ENCODE results near the gene TTF2. TPM values are rescaled to one million over a fixed set of nuclear protein-coding genes. Genes with fewer than 3 reads are reported as not detected.

TTF2 gene
- total and polyA plus RNA-seq, 7 experiments from 2014 or later: 9.1 to 74.4 (median 32.6) TPM

DNA sequence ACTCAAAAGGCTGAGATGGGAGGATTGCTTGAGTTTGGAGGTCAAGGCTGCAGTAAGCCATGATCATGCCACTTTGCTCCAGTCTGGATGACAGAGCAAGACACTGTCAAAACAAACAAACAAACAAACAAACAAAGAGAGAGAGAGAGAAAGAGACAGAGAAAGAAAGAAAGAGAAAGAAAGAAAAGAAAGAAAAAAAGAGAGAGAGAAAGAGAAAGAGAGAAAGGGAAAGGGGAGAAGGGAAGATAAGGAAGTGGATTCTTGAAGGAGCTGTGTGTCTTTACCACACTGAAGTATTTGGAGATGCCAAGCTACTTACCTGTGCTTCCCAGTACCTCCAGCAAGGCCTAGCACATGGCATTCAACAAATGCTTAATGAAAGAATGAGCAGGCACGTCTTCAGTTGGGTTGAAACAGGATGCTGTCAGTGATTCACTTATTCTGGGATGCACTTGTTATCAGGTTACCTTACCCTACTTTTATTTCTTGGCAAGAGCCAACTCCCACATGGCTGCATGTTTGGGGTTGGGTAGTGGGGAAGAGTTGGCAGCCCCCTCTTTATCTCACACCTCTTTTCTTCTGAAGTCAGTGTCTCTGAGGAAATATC lies 29.8 kb upstream of the TTF2 start:
- ATAC-seq: no peak
- intact Hi-C loops (cut with micrococcal nuclease): no loop called here
- Histone ChIP-seq H3K36me3 (ENCODE audit: control insufficient read depth in 2 of 3, insufficient read depth in 3 of 3, low read length in 3 of 3) (no peaks in the 10 kb centered on the region), H3K4me3 (ENCODE audit: low read length) (no peak overlapping the region), H3K27me3 (ENCODE audit: control insufficient read depth in 2 of 2, insufficient read depth in 2 of 2, low read length in 2 of 2) (no peaks in the 10 kb centered on the region), H3K9me3 (ENCODE audit: control insufficient read depth in 2 of 3, low read length in 3 of 3) (no peaks in the 10 kb centered on the region), H3K27ac (ENCODE audit: low read depth, low read length) (no peak overlapping the region), H3K4me1 (ENCODE audit: control insufficient read depth in 2 of 2, insufficient read depth in 2 of 2, low read length in 2 of 2) (no peaks in the 10 kb centered on the region)
- Mint-ChIP-seq H3K27me3 (no peaks in the 10 kb centered on the region), H3K4me3 (no peak overlapping the region), H3K9me3 (no peaks in the 10 kb centered on the region), H3K27ac (peak overlapping the region in 1 of 9 donors; percentile 23), H3K4me1 (peaks cover 6 to 28% (median 15%) of the 10 kb centered on the region in 7 donors), H3K36me3 (peaks cover 0 to 6% (median 0%) of the 10 kb centered on the region in 5 donors)
- DNase-seq: no peak
- ChIA-PET CTCF (no interaction called here), POLR2A (no interaction called here)

DNA sequence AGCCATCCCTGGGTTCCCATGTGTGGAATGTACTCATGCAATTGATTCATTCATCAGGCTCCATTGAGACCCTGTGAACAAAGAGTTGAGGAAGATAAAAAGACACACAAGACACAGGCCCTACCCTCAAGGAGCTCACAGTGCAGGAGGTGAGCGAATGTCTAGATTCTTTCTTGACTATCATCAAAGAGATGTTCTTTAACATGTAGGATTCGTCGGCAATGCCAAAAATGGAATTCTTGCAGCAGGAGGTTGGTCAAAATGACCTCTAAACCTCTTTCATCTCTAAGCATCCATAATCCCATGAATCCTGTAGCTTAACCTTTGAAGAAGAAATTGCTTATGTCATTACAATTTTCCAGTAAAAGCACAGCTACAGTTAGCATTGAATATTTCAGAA lies 27.9 kb upstream of the TTF2 start:
- ChIA-PET CTCF (interaction anchor here (0.8 kb wide), 1 partner anchor 307 kb away, joined by 3 read pairs; no protein-coding TSS in a partner anchor), POLR2A (no interaction called here)
- Histone ChIP-seq H3K27me3 (ENCODE audit: control insufficient read depth in 2 of 2, insufficient read depth in 2 of 2, low read length in 2 of 2) (no peaks in the 10 kb centered on the region), H3K4me3 (ENCODE audit: low read length) (no peak overlapping the region), H3K9me3 (ENCODE audit: control insufficient read depth in 2 of 3, low read length in 3 of 3) (no peaks in the 10 kb centered on the region), H3K27ac (ENCODE audit: low read depth, low read length) (no peak overlapping the region), H3K4me1 (ENCODE audit: control insufficient read depth in 2 of 2, insufficient read depth in 2 of 2, low read length in 2 of 2) (no peaks in the 10 kb centered on the region), H3K36me3 (ENCODE audit: control insufficient read depth in 2 of 3, insufficient read depth in 3 of 3, low read length in 3 of 3) (no peaks in the 10 kb centered on the region)
- no peaks in the 10 kb centered on the region for H3K27me3 Mint-ChIP-seq
- intact Hi-C loops (cut with micrococcal nuclease): no loop called here
- H3K4me1 Mint-ChIP-seq: peaks cover 6 to 28% (median 15%) of the 10 kb centered on the region in 7 donors
- ATAC-seq (no peak), DNase-seq (no peak)
- no peaks in the 10 kb centered on the region for H3K9me3 Mint-ChIP-seq
- H3K4me3 Mint-ChIP-seq: no peak overlapping the region
- H3K27ac Mint-ChIP-seq: no peak overlapping the region
- peaks cover 0 to 6% (median 3%) of the 10 kb centered on the region in 5 donors for H3K36me3 Mint-ChIP-seq

DNA sequence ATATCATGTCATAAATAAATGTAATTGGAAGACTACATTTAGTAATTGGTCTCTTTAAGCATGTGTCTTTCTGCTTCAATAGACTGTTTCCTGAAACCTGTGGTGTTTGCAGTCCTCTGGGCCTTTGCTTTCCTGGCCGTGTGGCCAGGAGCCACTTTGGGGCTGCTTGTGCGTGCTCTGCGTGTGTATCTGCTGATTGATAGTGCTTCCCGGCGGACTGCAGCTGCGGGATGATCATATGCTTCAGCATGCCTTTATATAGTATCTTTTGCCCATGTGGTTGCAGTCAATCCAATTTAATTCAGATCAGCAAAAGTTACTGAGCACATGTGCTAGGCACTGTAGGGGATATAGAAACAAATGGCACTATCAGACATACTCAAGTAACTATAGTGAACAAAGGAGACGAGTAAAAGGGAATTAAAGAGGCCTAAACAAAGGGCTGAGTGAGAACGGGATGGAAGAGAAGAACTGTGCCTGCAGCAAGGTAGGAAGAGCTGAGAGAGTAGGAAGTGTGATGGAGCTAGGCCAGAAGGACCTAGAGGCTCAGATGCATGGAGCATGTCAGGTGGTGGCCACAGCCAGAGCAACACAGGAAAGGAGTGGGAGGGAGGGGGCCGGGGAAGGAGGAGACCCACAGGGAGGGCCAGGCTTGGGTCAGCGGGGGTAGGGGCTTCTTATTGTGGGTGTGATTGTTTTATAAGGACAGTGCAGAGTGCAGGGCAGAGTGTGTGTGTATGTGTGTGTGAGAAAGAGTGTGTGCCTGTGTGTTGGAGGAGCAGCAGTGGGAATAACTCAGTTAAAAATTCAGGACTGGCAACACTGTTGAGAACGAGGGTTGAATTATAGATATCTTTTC lies 27.2 kb upstream of the TTF2 start:
- Mint-ChIP-seq H3K4me1 (peaks cover 6 to 28% (median 15%) of the 10 kb centered on the region in 7 donors), H3K27me3 (no peaks in the 10 kb centered on the region), H3K9me3 (no peaks in the 10 kb centered on the region), H3K4me3 (no peak overlapping the region), H3K36me3 (peaks cover 0 to 6% (median 3%) of the 10 kb centered on the region in 5 donors), H3K27ac (peak overlapping the region in 3 of 9 donors; percentile 2 to 34 (median 3))
- no peak overlapping the region for H3K4me3 ChIP-seq (ENCODE audit: low read length)
- no peaks in the 10 kb centered on the region for H3K36me3 ChIP-seq (ENCODE audit: control insufficient read depth in 2 of 3, insufficient read depth in 3 of 3, low read length in 3 of 3)
- H3K27me3 ChIP-seq (ENCODE audit: control insufficient read depth in 2 of 2, insufficient read depth in 2 of 2, low read length in 2 of 2): no peaks in the 10 kb centered on the region
- H3K9me3 ChIP-seq (ENCODE audit: control insufficient read depth in 2 of 3, low read length in 3 of 3): no peaks in the 10 kb centered on the region
- ChIA-PET CTCF (interaction anchor here (0.8 kb wide), 1 partner anchor 308 kb away, joined by 3 read pairs; no protein-coding TSS in a partner anchor), POLR2A (no interaction called here)
- no peak for ATAC-seq
- intact Hi-C loops (cut with micrococcal nuclease): no loop called here
- DNase-seq: no peak
- H3K27ac ChIP-seq (ENCODE audit: low read depth, low read length): no peak overlapping the region
- no peaks in the 10 kb centered on the region for H3K4me1 ChIP-seq (ENCODE audit: control insufficient read depth in 2 of 2, insufficient read depth in 2 of 2, low read length in 2 of 2)

DNA sequence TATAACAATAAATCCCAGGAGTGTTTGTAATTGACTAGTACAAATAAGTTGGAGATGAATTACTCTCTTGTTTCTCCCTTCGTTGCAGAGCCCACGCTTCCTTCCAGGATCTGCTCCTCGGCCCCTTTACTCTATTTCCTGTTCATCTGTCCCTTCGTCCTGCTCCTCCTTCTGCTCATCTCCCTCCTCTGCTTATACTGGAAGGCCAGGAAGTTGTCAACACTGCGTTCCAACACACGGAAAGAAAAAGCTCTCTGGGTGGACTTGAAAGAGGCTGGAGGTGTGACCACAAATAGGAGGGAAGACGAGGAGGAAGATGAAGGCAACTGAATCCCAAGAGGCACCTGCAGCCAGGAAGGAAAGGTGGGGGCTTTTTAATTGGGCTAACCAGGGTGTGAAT lies 26.4 kb upstream of the TTF2 start:
- DNase-seq (no peak), ATAC-seq (no peak)
- CTCF ChIA-PET: no interaction called here
- POLR2A ChIA-PET: no interaction called here
- Histone ChIP-seq H3K4me3 (ENCODE audit: low read length) (no peak overlapping the region), H3K9me3 (ENCODE audit: control insufficient read depth in 2 of 3, low read length in 3 of 3) (no peaks in the 10 kb centered on the region), H3K4me1 (ENCODE audit: control insufficient read depth in 2 of 2, insufficient read depth in 2 of 2, low read length in 2 of 2) (no peaks in the 10 kb centered on the region), H3K36me3 (ENCODE audit: control insufficient read depth in 2 of 3, insufficient read depth in 3 of 3, low read length in 3 of 3) (no peaks in the 10 kb centered on the region), H3K27ac (ENCODE audit: low read depth, low read length) (no peak overlapping the region), H3K27me3 (ENCODE audit: control insufficient read depth in 2 of 2, insufficient read depth in 2 of 2, low read length in 2 of 2) (no peaks in the 10 kb centered on the region)
- Mint-ChIP-seq H3K27ac (peak overlapping the region in 1 of 9 donors; percentile 60), H3K4me1 (peaks cover 6 to 28% (median 15%) of the 10 kb centered on the region in 7 donors), H3K4me3 (no peak overlapping the region), H3K27me3 (no peaks in the 10 kb centered on the region), H3K9me3 (no peaks in the 10 kb centered on the region), H3K36me3 (peaks cover 0 to 6% (median 3%) of the 10 kb centered on the region in 5 donors)
- intact Hi-C loops (cut with micrococcal nuclease): no loop called here

DNA sequence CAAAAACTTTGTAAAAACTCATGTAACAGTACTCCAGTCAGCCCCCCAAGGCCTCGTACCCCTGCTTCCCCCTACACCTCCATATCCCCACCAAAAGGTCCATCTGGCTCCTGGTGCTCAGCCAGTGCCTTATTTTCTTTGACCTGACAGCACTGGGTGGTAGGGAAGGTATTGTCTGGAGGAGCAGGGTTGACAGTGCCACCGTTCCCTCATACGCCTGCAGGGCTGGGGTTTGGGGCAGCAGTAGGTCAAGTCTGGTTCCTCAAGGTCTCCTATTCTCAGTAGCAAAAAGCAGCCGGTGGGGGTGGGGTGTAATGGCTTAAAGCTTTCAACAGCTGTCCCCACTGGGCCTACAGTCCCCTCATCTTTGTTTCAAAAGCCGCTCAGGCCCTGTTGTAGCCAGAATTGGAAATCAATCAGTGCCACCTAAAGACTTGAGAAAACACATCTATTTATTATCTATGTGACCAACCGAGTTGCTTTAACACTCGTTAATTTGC lies 25.3 kb upstream of the TTF2 start:
- ATAC-seq (no peak), DNase-seq (no peak)
- intact Hi-C loops (cut with micrococcal nuclease): no loop called here
- Histone ChIP-seq H3K4me3 (ENCODE audit: low read length) (no peak overlapping the region), H3K36me3 (ENCODE audit: control insufficient read depth in 2 of 3, insufficient read depth in 3 of 3, low read length in 3 of 3) (no peaks in the 10 kb centered on the region), H3K27ac (ENCODE audit: low read depth, low read length) (no peak overlapping the region), H3K9me3 (ENCODE audit: control insufficient read depth in 2 of 3, low read length in 3 of 3) (no peaks in the 10 kb centered on the region), H3K4me1 (ENCODE audit: control insufficient read depth in 2 of 2, insufficient read depth in 2 of 2, low read length in 2 of 2) (no peaks in the 10 kb centered on the region), H3K27me3 (ENCODE audit: control insufficient read depth in 2 of 2, insufficient read depth in 2 of 2, low read length in 2 of 2) (no peaks in the 10 kb centered on the region)
- ChIA-PET CTCF (no interaction called here), POLR2A (no interaction called here)
- Mint-ChIP-seq H3K4me1 (peaks cover 5 to 28% (median 15%) of the 10 kb centered on the region in 7 donors), H3K36me3 (peaks cover 0 to 6% (median 3%) of the 10 kb centered on the region in 5 donors), H3K27me3 (no peaks in the 10 kb centered on the region), H3K4me3 (no peak overlapping the region), H3K27ac (peak overlapping the region in 1 of 9 donors; percentile 23), H3K9me3 (no peaks in the 10 kb centered on the region)

DNA sequence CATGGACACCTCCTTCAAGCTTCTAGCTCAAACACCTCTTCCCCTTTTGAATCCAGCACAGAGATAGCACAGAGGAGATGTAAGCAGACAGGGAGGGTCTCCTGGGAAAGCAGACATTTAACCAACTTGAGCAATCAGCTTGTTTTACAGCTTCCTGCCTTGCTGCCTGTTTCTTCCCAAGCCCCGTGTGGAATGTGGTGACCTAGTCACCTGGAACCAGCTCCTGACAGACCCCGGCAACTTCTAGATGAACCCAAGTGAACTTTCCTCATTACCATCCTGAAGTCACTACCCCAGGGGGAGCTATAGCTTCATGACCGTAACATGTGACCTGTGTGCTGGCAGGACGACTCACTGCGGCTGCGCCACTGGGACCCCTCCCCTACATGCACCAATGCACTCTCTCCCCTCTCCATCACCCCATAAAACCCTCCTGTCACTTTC lies 24.1 kb upstream of the TTF2 start:
- Mint-ChIP-seq H3K4me1 (peaks cover 2 to 23% (median 14%) of the 10 kb centered on the region in 7 donors), H3K36me3 (peaks cover 0 to 8% (median 3%) of the 10 kb centered on the region in 5 donors), H3K27ac (peak overlapping the region in 1 of 9 donors; percentile 38), H3K9me3 (peaks cover 0 to 2% (median 0%) of the 10 kb centered on the region in 11 donors), H3K27me3 (no peaks in the 10 kb centered on the region), H3K4me3 (no peak overlapping the region)
- no peaks in the 10 kb centered on the region for H3K9me3 ChIP-seq (ENCODE audit: control insufficient read depth in 2 of 3, low read length in 3 of 3)
- DNase-seq (no peak), ATAC-seq (no peak)
- H3K4me3 ChIP-seq (ENCODE audit: low read length): no peak overlapping the region
- intact Hi-C loops (cut with micrococcal nuclease): no loop called here
- ChIA-PET CTCF (no interaction called here), POLR2A (interaction anchor here (0.7 kb wide), 1 partner anchor 13 kb away, joined by 5 read pairs; no protein-coding TSS in a partner anchor)
- no peaks in the 10 kb centered on the region for H3K4me1 ChIP-seq (ENCODE audit: control insufficient read depth in 2 of 2, insufficient read depth in 2 of 2, low read length in 2 of 2)
- H3K27ac ChIP-seq (ENCODE audit: low read depth, low read length): no peak overlapping the region
- H3K27me3 ChIP-seq (ENCODE audit: control insufficient read depth in 2 of 2, insufficient read depth in 2 of 2, low read length in 2 of 2): no peaks in the 10 kb centered on the region
- no peaks in the 10 kb centered on the region for H3K36me3 ChIP-seq (ENCODE audit: control insufficient read depth in 2 of 3, insufficient read depth in 3 of 3, low read length in 3 of 3)
